Left ventricle myocardium inferior (tissue), 1 donor: ENCODE data around the gene RXFP1. TPM values are rescaled to one million over a fixed set of nuclear protein-coding genes. Genes with fewer than 3 reads are reported as not detected.

Experiments used
- DNase-seq: peaks from one replicate; pipeline ENCODE4 v3.0.0-alpha.2; 2020
- H3K27ac ChIP-seq: fragments of 200-600 bp; replicated peaks from 2 replicates; pipeline ENCODE4 v1.8.0; 2021
- H3K27me3 ChIP-seq: fragments of 200-600 bp; 2 replicates; pipeline ENCODE4 v1.8.0; 2021; ENCODE audit warnings: low read depth
- H3K36me3 ChIP-seq: fragments of 200-600 bp; 2 replicates; pipeline ENCODE4 v1.8.0; 2021
- H3K4me1 ChIP-seq: fragments of 200-600 bp; 2 replicates; pipeline ENCODE4 v1.8.0; 2021
- H3K4me3 ChIP-seq: fragments of 200-600 bp; 2 replicates; pipeline ENCODE4 v1.8.0; 2021; ENCODE audit warnings: mild to moderate bottlenecking, moderate library complexity
- H3K9me3 ChIP-seq: fragments of 200-600 bp; replicated peaks from 2 replicates; pipeline ENCODE4 v1.8.0; 2021
- intact Hi-C: fragments of 100-400 bp; cut with micrococcal nuclease; formaldehyde crosslinking; loops from one replicate; pipeline ENCODE4 v1.11.0; 2022
- total RNA-seq: library from RNA; stranded (reverse); fragmentation: NEBNext Ultra II Directional; extraction: Animal tissue kit (Norgen Biotek cat#: 25700); gene quantifications from one replicate; pipeline ENCODE4 v1.2.1, GENCODE V29; 2021
- TF ChIP-seq, protein P1 (sequence below): fragments of 200-600 bp; IDR thresholded peaks from 2 replicates; pipeline ENCODE4 v1.8.0; 2021; ENCODE audit warnings: antibody characterized with exemption, mild to moderate bottlenecking, borderline replicate concordance
- donor health status: DM: no; HTN: yes; CAD: no; lungs with severe emphysema.

The RXFP1 gene
- total RNA-seq, 1 donor from 2014 or later: not detected

DNA sequence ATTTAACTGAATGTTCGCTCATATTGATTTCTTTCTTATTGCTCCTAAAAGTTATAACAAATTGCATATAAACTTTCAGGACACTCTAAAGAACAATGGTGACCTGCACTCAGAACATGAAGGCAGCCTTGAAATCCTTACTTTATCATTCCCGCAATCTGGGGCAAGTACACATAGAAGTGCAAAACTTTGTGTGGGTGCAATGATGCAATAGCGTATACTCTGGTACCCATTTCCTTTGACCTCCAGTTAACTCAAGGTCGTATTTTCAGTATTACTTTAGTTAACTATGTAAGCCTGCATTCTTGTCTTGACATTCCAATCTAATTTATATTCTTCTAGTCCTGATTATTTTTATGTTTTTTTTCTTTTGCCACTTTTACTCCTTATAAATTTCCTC, 85.3 kb downstream of the RXFP1 start:
- H3K36me3 ChIP-seq: no peaks in the 10 kb centered on the region
- H3K9me3 ChIP-seq: no peaks in the 10 kb centered on the region
- intact Hi-C loops: no loop called here
- no peaks in the 10 kb centered on the region for H3K4me1 ChIP-seq
- no peaks in the 10 kb centered on the region for H3K27me3 ChIP-seq
- DNase-seq: no peak
- TF ChIP-seq, protein P1, sequence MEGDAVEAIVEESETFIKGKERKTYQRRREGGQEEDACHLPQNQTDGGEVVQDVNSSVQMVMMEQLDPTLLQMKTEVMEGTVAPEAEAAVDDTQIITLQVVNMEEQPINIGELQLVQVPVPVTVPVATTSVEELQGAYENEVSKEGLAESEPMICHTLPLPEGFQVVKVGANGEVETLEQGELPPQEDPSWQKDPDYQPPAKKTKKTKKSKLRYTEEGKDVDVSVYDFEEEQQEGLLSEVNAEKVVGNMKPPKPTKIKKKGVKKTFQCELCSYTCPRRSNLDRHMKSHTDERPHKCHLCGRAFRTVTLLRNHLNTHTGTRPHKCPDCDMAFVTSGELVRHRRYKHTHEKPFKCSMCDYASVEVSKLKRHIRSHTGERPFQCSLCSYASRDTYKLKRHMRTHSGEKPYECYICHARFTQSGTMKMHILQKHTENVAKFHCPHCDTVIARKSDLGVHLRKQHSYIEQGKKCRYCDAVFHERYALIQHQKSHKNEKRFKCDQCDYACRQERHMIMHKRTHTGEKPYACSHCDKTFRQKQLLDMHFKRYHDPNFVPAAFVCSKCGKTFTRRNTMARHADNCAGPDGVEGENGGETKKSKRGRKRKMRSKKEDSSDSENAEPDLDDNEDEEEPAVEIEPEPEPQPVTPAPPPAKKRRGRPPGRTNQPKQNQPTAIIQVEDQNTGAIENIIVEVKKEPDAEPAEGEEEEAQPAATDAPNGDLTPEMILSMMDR: no peak
- no peak overlapping the region for H3K4me3 ChIP-seq
- no peak overlapping the region for H3K27ac ChIP-seq

DNA sequence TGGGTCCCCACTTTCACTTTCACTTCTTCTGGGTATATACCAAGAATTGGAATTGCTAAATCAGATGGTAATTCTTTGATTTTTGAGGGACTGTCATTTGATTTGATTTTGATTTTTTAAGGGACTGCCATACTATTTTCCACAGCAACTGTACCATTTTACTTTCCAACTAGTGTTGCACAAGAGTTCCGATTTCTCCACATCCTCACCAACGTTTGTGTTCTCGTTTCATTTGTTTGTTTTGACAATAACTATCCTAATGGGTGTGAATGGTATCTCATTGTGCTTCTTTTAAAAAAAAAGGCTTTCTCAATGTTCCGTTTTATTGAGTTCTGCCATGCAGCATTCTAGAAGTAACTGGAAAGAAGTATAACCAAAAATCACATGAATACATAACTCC, 87.4 kb downstream of the RXFP1 start:
- Histone ChIP-seq H3K9me3 (peaks cover 6% of the 10 kb centered on the region), H3K36me3 (no peaks in the 10 kb centered on the region), H3K4me3 (no peak overlapping the region), H3K27me3 (no peaks in the 10 kb centered on the region), H3K4me1 (no peaks in the 10 kb centered on the region), H3K27ac (no peak overlapping the region)
- DNase-seq: no peak
- TF ChIP-seq, protein P1: no peak
- intact Hi-C loops: no loop called here

DNA sequence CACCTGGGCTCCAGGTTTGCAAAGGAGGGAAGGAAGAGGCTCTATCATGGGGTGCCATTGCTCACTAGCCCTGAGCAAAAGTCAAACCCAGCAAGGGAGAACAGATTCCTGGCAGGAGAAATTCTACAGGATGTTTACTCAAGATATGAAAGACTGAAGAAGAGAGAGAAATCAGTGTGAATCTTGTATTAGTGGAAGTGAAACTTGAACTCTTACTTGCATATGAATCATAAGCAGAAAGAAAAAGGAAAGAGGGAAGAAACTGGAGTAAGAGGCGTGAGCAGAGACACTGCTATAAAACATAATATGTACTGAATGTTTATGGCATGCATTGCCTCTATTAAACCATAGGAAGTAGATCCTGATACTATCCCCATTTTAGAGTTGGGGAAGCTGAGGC, 89.1 kb downstream of the RXFP1 start:
- H3K27me3 ChIP-seq: no peaks in the 10 kb centered on the region
- H3K9me3 ChIP-seq: peaks cover 14% of the 10 kb centered on the region
- no peaks in the 10 kb centered on the region for H3K36me3 ChIP-seq
- intact Hi-C loops: no loop called here
- H3K4me3 ChIP-seq: no peak overlapping the region
- H3K4me1 ChIP-seq: no peaks in the 10 kb centered on the region
- H3K27ac ChIP-seq: no peak overlapping the region
- DNase-seq: no peak
- TF ChIP-seq, protein P1: no peak

DNA sequence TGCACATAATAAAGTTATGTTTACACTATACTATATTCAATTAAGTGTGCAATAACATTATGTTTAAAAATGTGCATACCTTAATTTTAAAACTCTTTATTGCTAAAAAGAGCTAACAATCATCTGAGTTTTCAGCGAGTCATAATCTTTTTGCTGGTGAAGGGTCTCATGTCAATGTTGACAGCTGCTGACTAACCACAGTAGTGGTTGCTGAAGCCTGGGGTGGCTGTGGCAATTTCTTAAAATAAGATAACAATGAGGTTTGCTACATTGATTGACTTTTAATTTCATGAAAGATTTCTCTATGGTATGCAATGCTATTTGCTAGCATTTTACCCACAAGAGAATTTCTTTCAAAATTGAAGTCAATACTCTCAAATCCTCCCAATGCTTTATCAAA, 91.4 kb downstream of the RXFP1 start:
- Histone ChIP-seq H3K27me3 (no peaks in the 10 kb centered on the region), H3K4me3 (no peak overlapping the region), H3K4me1 (no peaks in the 10 kb centered on the region), H3K36me3 (no peaks in the 10 kb centered on the region), H3K9me3 (peaks cover 14% of the 10 kb centered on the region), H3K27ac (no peak overlapping the region)
- TF ChIP-seq, protein P1: no peak
- intact Hi-C loops: no loop called here
- DNase-seq: no peak

DNA sequence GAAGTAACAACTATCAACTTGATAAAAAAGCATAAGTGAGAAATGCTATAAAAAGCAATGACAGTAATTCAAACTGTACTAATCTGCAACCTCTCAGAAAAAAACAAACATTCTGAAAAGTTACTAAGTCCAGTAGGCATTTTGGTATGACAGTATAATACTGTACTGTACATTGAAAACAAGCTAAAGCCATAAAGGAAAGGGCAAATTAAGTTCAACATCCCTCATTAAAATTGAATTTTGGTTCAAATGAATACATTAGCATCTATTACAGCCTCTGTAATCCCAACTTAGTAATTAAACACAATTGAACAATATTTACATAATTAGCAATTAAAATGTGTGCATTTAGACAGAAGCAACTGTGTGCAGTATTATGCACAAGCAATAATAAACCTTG, 96.3 kb downstream of the RXFP1 start:
- Histone ChIP-seq H3K36me3 (no peaks in the 10 kb centered on the region), H3K4me3 (no peak overlapping the region), H3K27ac (no peak overlapping the region), H3K9me3 (peaks cover 23% of the 10 kb centered on the region), H3K4me1 (no peaks in the 10 kb centered on the region), H3K27me3 (no peaks in the 10 kb centered on the region)
- TF ChIP-seq, protein P1: no peak
- intact Hi-C loops: no loop called here
- DNase-seq: no peak

DNA sequence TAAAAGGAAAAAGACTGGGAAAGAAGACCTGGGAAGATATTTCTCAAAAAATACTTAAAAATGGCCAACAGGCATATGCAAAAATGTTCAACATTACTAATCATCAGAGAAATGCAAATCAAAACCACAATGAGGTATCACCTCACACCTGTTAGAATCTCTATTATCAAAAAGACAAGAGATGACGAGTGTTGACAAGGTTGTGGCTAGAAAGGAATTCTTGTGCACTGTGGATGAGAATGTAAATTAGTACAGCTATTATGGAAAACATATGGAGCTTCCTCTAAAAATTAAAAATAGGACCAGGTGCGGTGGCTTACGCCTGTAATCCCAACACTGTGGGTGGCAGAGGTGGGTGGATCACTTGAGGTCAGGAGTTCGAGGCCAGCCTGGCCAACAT, 100.0 kb downstream of the RXFP1 start:
- H3K27ac ChIP-seq: no peak overlapping the region
- H3K27me3 ChIP-seq: no peaks in the 10 kb centered on the region
- H3K4me3 ChIP-seq: no peak overlapping the region
- H3K4me1 ChIP-seq: peaks cover 21% of the 10 kb centered on the region
- no peaks in the 10 kb centered on the region for H3K36me3 ChIP-seq
- TF ChIP-seq, protein P1: no peak
- DNase-seq: no peak
- peaks cover 9% of the 10 kb centered on the region for H3K9me3 ChIP-seq
- intact Hi-C loops: no loop called here
